DOHH2 (cell line): ENCODE data around the gene ANKRD33.

Experiments
- H3F3A ChIP-seq: fragments of 200-600 bp; sonication (generic), shearing (Covaris generic); 2 replicates; pipeline ENCODE4 v1.6.0; 2016; ENCODE audit warnings: antibody characterized with exemption, mild to moderate bottlenecking; ENCODE audit not compliant: control insufficient read depth, insufficient read depth
- H3K27ac ChIP-seq: fragments of 200-600 bp; sonication (generic); 2 replicates; pipeline ENCODE4 v1.5.1; 2014; ENCODE audit warnings: low read depth, mild to moderate bottlenecking, low read length, moderate library complexity
- H3K27me3 ChIP-seq: fragments of 200-600 bp; sonication (generic); 2 replicates; pipeline ENCODE4 v1.6.1; 2014; ENCODE audit warnings: mild to moderate bottlenecking, low read length, mixed read lengths; ENCODE audit not compliant: control insufficient read depth
- H3K36me3 ChIP-seq: fragments of 200-600 bp; sonication (generic); 2 replicates; pipeline ENCODE4 v1.6.1; 2014; ENCODE audit warnings: mild to moderate bottlenecking, low read length, moderate library complexity, mixed read lengths; ENCODE audit not compliant: control insufficient read depth
- H3K4me1 ChIP-seq: fragments of 200-600 bp; sonication (generic); 2 replicates; pipeline ENCODE4 v1.6.1; 2014; ENCODE audit warnings: mild to moderate bottlenecking, low read length, mixed read lengths; ENCODE audit not compliant: control insufficient read depth
- H3K4me2 ChIP-seq: fragments of 200-600 bp; sonication (generic); 2 replicates; pipeline ENCODE4 v1.6.0; 2014; ENCODE audit warnings: mild to moderate bottlenecking, low read length, moderate library complexity
- H3K4me3 ChIP-seq: fragments of 200-600 bp; sonication (generic); 2 replicates; pipeline ENCODE4 v1.5.1; 2014; ENCODE audit warnings: mild to moderate bottlenecking, low read length, mixed read lengths
- H3K79me2 ChIP-seq: fragments of 200-600 bp; sonication (generic); 2 replicates; pipeline ENCODE4 v1.6.1; 2014; ENCODE audit warnings: mild to moderate bottlenecking, low read length, mixed read lengths; ENCODE audit not compliant: control insufficient read depth
- H3K9me2 ChIP-seq: fragments of 200-600 bp; sonication (generic); replicated peaks from 2 replicates; pipeline ENCODE4 v1.6.1; 2014; ENCODE audit warnings: mild to moderate bottlenecking, low read length, mixed read lengths; ENCODE audit not compliant: control insufficient read depth
- H3K9me3 ChIP-seq: fragments of 200-600 bp; sonication (generic); 2 replicates; pipeline ENCODE4 v1.6.1; 2014; ENCODE audit warnings: antibody characterized with exemption, low read length, mixed read lengths; ENCODE audit not compliant: control insufficient read depth, insufficient read depth
- H4K20me1 ChIP-seq: fragments of 200-600 bp; sonication (generic); 2 replicates; pipeline ENCODE4 v1.6.0; 2014; ENCODE audit warnings: low read depth, mild to moderate bottlenecking, antibody characterized with exemption, low read length, moderate library complexity; ENCODE audit not compliant: control insufficient read depth, insufficient read depth
- CTCF ChIP-seq: fragments of 200-600 bp; sonication (generic); IDR thresholded peaks from one replicate; pipeline ENCODE4 v1.5.1; 2014; ENCODE audit warnings: antibody characterized with exemption, mild to moderate bottlenecking, low read depth, low read length; ENCODE audit not compliant: poor library complexity, severe bottlenecking
- EZH2phosphoT487 ChIP-seq: fragments of 200-600 bp; sonication (generic); IDR thresholded peaks from 2 replicates; pipeline ENCODE4 v1.6.1; 2017; ENCODE audit warnings: borderline replicate concordance, mild to moderate bottlenecking, antibody characterized with exemption, low read length, moderate library complexity, mixed read lengths

ANKRD33 gene

GRCh38 chr12:51907856-51908425 lies 20.0 kb downstream of the ANKRD33 start:
- no peaks in the 10 kb centered on the region for H3K79me2 ChIP-seq
- H3K4me1 ChIP-seq: no peaks in the 10 kb centered on the region
- no peaks in the 10 kb centered on the region for H3K9me2 ChIP-seq
- TF ChIP-seq EZH2phosphoT487 (no peak), CTCF (no peak)
- H4K20me1 ChIP-seq: no peaks in the 10 kb centered on the region
- no peaks in the 10 kb centered on the region for H3F3A ChIP-seq
- no peak overlapping the region for H3K4me3 ChIP-seq
- H3K36me3 ChIP-seq: no peaks in the 10 kb centered on the region
- H3K27ac ChIP-seq: no peak overlapping the region
- H3K4me2 ChIP-seq: no peak overlapping the region
- no peaks in the 10 kb centered on the region for H3K9me3 ChIP-seq
- H3K27me3 ChIP-seq: peaks cover 3% of the 10 kb centered on the region; the same call in 1 of the 2 replicates

GRCh38 chr12:51908876-51909592 lies 21.1 kb downstream of the ANKRD33 start:
- no peak overlapping the region for H3K4me2 ChIP-seq
- no peaks in the 10 kb centered on the region for H3F3A ChIP-seq
- H3K4me1 ChIP-seq: no peaks in the 10 kb centered on the region

GRCh38 chr12:51910168-51910567 lies 22.3 kb downstream of the ANKRD33 start:
- Histone ChIP-seq H3K36me3 (no peaks in the 10 kb centered on the region), H3K27me3 (peaks cover 3% of the 10 kb centered on the region; the same call in 1 of the 2 replicates), H3K4me1 (no peaks in the 10 kb centered on the region), H3K4me2 (no peak overlapping the region), H4K20me1 (no peaks in the 10 kb centered on the region), H3K27ac (no peak overlapping the region), H3F3A (no peaks in the 10 kb centered on the region), H3K4me3 (no peak overlapping the region), H3K9me2 (no peaks in the 10 kb centered on the region), H3K9me3 (no peaks in the 10 kb centered on the region), H3K79me2 (no peaks in the 10 kb centered on the region)
- no peak for TF ChIP-seq EZH2phosphoT487
- no peak for TF ChIP-seq CTCF

More at GRCh38 chr12:51908876-51909592, 21.1 kb downstream of the ANKRD33 start:
- no peaks in the 10 kb centered on the region for H3K9me2 ChIP-seq
- no peaks in the 10 kb centered on the region for H3K9me3 ChIP-seq
- H4K20me1 ChIP-seq: no peaks in the 10 kb centered on the region
- no peaks in the 10 kb centered on the region for H3K36me3 ChIP-seq
- H3K4me3 ChIP-seq: no peak overlapping the region
- peaks cover 3% of the 10 kb centered on the region; the same call in 1 of the 2 replicates for H3K27me3 ChIP-seq
- H3K79me2 ChIP-seq: no peaks in the 10 kb centered on the region
- TF ChIP-seq EZH2phosphoT487 (no peak), CTCF (no peak)
- H3K27ac ChIP-seq: no peak overlapping the region
